NCI-H82 treated with DMSO at 0.1 percent for 48 hours (cell line): Measurements from ENCODE around the gene RNU1-4.
"Not testable (repeated sequence)": the region's sequence is repeated elsewhere in the genome, so short reads cannot be mapped to it uniquely, and the experiment has no call there.

Experiments used
- DNase-seq: peaks from one replicate; lab custom pipeline; 2025; ENCODE audit not compliant: unreplicated experiment; lab: John Stamatoyannopoulos, UW

RNU1-4 gene

DNA sequence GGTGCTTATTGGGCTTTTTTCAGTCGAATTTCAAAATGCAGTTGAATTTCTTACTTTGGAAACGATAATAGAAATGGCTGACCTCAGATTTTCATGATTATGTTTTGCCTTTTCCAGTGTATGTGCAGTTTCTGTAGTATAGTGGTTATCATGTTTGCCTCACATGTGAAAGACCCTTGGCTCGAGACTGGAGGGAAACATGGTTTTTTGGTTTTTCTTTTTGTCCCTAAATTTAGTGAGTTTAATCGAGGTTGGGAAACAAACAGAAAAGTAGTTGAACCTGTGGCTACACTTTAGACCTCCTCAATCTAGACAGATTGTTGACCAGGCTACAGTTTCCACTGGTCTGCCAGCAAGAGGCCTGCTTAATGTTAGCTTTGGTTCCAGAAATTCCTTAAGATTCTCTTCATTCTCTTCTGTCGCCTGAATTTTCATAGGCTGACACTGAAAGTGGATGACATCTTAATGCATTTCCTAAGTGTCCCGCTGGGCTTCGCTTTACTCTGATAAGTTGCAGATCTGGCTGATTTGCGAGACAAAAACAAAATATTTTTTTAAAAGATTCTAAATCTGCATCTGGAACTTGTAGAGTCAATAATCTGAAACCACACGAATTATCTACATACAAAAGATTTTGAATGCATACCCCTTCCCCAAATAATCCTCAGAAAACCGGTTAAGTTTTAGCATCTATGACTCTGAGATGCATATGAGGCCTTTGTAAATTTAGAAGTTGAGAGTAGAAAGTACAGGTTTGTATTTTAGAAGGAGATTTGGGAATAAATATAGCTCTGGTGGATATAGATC is 14.7 kb upstream of the RNU1-4 start:
- not testable (repeated sequence) for DNase-seq

DNA sequence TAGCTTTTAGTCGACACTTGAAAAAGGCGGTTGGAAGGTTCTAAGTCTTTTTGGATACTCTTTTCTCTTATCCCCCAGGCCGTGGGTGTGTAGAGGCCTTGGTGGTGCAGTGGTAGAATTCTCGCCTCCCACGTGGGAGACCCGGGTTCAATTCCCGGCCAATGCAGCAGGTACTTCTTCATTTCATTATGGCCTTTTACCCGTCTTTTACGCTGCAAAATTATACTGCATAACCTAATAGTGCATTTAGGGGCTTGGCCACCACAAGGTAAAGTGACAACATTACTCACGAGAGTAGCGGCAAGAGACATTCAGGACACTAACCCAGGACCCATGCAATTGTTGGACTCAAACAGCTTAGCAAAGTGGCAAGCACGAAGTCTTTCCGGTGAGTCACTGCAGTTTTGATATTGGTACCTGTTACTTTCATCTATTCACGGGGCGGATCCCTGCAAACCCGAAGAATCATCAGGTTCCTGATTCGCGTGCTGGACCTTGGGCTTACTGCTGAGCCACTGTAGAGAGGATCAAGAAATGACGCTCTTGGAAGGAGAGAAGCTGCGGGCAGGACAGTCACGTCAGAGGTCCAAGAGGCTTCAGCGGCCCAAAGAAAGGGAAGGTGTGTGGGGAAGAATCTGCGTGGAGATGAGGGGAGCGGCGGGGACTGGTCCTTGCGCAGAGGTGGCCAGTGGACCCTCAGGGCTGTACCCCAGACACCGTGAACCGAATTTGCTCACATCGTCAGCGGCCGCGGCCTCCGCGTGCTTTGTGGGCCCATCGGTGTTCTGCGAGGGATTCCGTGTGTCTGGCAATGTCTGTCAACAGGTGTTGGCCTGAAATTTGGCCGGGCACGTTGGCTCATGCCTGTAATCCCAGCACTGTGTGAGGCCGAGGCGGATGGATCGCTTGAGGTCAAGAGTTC is 12.9 kb upstream of the RNU1-4 start:
- DNase-seq: no peak

DNA sequence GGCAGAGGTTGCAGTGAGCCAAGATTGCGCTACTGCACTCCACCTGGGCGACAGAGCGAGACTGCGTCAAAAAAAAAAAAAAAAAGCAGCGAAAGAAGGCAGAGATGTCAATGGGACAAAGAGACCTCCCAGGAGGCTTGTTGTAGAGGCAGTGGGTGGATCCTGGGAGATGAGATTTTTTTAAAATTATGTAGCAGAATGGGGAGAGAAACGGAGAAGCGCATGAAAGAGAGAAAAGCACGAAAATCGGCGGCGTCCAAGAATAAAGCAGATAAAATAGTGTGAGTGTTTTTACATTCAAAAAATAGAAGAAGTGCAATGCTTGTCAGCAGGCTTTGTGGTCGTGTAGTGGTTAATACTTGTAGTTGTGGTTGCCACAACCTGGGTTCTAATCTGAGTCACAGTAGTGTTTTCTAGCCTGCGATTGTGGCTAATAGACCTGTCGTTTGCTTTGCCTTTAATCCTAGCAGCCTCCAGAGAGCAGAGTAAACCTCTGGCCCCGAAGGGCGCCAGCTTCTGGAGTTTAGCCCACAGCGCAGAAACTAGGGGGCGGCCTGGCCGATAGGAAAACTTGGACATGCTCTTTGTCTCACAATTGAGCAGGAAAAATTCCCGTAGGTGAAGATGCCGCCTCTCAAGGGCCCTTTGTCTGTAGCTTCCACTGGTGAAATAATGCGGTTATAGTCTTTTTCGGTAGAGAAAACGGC is 11.9 kb upstream of the RNU1-4 start:
- not testable (repeated sequence) for DNase-seq

DNA sequence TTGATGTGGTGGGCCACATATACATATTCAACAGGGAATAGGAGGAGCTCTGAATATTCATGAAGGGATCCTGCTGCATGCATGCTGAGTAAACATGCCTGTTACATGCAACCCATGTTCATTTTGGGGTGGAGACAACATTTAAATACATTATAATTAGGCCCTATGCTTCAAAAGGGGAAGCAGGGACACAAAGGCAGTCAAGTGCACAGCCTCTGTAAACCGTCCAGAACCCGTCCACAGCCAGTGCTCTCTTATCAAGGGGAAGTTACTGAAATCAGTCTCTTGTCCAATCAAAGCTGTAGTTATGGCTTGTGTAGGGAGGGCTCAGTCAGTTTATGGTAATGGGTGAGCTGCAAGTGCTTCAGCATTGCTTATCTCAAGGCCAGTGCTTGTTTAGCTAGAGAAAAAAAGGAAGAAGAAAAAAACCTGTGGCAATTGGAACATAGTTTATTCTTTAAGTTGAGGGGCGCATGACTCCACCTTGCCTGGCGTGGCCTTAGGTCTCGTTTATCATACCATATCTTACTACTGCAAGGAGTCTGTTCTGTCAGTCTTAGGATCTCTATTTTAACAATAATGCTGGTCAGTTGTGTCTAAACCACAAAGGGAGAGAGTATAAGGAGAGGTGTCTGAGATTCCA is 7.9 kb upstream of the RNU1-4 start:
- DNase-seq: not testable (repeated sequence)

DNA sequence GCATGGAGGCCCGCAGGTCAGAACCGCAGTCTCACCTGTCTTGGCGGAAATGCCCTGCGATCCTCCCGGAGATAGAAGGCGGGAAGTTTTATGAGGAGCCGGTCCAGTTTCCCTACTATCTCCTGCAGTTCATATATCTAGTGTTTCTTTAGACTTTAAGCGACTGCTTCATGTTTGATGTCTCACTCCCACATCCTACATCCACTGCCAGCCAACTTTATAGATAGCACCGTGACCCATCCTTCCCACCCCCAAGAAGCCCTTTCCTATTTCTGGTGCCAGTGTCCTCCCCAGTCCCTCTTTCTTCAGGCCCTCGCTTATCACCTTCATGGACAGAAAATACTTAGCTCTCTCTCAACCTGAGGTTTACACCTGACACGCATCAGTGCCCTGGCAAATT is 914 bp downstream of the RNU1-4 start:
- not testable (repeated sequence) for DNase-seq

DNA sequence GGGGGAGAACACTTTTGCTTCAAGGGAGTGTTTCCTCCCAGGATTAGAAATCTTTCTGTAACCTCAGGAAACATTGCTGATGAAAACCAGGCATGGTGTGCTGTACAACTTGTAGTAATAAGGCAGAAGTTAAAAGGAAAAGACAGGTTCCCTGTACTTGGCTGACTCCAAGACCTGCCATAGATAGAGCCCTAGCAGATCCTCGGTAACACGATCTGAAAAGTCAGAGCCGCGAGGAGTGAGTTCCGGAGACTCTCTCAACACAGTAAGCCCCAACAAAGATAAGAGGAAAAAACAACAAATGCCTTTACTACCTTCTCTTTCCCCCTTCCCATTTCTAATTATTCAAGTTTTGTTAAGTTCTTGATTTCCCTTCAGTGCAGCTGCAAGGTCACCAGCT is 7.3 kb downstream of the RNU1-4 start:
- DNase-seq: not testable (repeated sequence)

DNA sequence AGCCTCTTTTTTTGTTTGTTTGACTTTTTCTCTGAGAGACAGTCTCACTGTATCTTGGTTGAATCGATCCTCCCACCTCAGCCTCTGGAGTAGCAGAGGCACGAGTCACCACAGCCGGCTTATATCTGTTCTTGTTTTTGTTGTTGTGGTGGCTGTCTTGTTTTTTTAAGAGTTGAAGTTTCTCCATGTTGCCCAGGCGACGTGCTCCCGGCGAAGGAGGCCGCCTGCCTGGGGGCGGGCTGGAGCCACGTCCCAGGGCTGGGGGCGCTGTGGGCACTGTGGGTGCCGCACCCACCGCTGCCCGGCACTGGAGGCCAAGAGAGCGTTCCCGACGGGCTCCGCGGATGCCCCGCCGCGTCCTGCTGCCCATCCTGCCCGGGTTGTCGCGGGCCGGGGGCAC is 8.4 kb downstream of the RNU1-4 start:
- DNase-seq: not testable (repeated sequence)

DNA sequence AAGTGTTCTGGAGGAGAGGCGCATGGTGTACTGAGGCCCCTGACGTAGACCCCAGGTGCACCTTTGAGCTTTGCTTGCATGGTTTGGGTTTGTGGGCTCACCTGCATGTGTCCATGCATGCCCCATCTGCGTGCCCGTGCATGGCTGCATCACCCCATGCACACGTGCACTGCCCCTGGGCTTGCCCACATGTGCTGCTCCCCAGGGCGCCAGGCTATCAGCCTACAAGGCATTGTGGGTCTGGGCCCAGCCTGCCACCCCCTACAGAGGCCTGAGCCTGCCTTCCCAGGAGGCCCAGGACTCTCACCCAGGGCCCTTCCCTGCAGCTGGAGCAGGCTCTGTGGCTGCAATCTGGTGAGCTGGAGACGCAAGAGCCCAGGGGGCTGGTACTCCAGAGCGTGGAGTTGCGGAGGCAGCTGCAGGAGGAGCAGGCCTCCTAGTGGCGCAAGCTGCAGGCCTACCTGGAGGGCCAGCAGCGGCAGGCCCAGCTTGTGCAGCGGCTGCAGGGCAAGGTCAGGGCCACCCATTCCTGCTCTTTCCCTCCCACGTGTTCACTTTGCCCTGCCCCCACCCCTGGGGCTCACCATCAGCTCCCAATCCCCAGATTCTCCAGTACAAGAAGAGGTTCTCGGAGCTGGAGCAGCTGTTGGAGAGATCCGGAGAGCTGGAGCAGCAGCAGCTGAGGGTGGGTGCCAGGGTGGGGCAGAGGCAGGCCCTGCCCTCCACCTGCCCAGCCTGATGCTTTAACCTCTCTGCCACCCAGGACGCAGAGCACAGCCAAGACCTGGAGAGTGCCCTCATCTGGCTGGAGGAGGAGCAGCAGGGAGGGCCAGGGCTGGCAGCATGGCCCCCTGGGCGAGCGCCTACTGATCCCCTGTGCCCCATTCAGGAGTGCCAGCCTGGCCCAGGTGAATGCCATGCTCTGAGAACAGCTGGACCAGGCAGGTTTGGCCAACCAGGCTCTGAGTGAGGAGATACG is 9.9 kb downstream of the RNU1-4 start:
- DNase-seq: not testable (repeated sequence)

DNA sequence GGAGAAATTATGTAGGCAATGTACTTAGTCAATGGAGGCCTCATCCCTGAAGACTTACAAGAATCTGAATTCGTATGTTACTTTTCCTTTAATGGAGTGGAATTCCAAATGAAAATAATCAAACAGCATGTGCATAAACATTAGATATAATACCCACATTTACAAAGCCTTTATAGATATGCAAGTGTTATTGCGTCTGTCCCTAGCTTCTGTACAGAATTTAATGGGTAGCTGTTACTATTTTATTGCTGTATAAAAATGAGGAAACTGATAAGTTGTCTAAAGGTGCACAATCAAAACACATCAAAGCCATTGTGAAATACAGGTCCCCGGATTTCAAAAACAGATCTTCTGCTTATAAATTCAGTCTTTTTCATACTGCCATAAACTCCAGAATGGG is 12.5 kb downstream of the RNU1-4 start:
- not testable (repeated sequence) for DNase-seq

DNA sequence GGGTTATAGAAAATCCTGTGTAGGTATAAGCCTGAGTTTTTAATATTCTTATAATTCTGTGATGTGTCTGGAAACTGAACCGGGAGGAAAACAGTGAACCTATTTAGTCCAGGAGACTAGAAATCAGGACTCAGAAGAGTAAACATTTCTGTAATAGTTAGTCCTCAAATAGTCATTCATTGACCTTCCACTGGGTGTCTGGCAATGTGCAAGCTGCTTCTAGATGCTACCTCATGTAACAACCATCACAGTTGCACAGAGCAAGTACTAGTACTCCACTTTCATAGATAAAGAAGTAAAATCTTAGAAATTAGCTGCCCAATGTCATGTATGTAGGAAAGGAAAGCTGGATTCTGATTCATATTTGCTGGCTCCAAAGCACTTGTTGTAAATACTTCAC is 15.1 kb downstream of the RNU1-4 start:
- not testable (repeated sequence) for DNase-seq

DNA sequence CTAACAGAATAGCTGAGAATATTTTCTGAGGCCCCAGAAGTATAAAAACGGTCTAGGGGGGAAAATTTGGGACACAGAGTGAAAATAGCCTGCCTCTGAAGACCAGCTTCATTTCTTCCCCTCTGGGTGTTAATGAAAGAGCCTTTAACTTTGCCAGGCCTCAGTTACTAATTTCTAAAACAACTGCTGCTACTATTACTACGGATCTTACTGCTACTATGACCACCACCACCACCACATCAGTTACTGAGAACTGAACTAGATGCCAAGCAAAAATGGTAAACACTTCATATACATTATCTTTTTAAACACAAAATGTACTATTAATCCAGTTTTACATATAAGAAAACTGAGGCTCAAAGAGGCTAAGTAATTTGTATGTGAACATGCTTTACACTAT is 15.6 kb downstream of the RNU1-4 start:
- DNase-seq: not testable (repeated sequence)

DNA sequence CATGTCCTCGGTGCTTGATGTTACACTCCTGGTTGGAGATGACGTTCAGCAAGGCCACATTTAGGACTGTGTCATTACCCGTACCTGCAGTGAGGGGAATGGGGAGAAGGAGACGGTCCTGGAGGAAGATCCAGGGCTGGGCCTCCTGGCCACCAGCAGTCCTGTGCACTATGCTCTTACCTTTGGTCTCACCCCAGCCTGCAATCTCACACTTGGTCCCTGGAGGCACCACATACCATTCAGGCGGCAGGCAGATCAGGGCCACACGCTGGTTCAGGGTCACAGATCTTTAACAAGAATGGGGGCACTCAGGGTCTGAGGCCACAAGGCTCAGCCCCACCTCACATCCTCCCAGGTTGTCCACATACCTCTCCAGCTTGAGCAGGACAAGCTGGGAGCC is 17.3 kb downstream of the RNU1-4 start:
- DNase-seq: not testable (repeated sequence)

DNA sequence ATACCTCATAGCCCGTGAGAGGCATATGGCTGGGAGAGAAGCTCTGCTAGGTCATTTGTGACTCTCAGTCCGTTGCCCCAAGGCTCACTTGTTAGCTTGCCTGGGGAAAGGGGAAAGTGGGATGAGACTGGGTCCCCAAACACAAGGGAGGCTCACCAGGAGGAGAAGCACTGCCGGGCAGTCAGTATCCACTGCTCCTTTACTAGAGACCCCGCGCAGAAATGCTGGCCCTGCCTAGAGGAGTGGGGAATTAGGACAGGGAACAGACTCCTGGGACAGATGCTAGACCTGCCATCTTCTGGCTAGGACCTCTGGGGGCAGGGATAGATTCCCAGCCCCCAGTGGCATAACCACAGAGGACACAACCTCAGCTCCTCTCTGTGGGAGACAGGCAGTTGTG is 17.7 kb downstream of the RNU1-4 start:
- DNase-seq: not testable (repeated sequence)

DNA sequence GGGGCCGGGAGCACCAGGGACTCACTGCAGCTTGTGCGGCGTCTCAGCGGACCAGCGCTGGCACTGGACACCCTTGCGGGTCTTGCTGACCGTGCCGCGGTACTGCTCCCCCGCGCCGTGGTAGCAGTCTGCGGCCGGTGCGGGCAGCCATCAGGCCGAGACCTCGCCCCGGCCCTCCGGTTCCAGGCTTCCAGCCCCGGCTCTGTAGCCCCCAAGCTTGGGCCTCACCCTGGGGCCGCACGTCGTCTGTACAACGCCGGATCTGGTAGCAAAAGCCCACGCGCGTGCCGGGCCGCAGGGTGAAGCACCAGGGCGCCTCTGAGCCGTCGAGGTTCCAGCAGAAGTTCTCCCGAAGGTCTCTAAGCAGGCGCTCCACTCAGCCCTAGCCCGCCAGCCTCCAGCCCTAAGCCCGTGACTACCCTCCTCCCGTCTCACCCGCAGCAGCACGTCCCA is 18.8 kb downstream of the RNU1-4 start:
- DNase-seq: not testable (repeated sequence)

DNA sequence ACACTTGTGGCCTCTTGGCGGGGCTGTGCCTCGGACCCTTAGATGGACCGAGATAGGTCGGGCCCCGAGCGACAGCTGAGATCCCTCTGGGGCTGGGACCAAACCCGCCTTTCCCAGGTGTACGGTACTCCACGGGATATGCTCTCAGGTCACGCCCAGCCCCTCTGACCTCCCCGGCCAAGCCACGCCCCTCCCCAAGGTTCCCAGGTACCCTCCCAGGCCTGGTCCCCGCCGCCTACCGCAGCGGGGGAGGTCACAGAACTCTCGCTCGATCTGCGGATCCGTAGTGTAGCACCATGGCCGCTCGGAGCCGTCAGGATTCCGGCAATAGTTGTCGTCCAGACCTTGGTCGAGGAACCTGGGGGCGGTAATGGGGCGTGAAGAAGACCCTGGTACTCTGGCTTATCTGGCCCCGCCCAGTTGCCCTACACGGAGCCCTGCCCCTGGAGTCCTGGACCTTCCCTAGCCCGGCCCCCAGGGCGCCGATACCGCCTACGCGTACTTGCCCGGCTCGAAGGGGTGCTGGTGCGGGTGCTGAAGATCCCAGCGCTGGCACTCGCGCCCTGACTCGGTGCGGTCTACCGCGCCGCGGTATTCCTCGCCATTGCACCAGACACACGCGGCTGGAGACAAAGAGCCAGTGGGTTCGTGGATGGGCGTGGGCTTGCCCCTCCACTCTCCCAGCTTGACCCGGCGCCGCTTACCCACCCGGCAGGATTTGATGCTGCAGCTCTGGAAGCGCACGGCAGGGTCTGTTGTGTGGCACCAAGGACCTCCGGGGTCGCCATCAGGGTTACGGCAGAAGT is 19.5 kb downstream of the RNU1-4 start:
- DNase-seq: not testable (repeated sequence)

DNA sequence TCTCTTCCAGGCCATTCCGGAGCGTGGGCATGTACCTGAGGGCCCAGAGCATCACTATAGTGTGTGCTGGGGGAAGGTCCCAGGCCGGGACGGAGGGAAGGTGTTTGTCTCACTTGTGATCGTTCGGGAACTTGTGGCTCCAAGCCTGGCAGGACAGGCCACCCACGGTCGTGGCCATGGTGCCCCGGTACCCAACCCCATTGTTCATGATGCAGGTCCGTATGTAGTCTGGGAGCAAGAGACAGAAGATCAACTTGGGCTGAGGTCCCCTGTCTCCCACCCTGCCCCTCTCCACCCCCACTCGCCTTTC is 20.1 kb downstream of the RNU1-4 start:
- DNase-seq: not testable (repeated sequence)

DNA sequence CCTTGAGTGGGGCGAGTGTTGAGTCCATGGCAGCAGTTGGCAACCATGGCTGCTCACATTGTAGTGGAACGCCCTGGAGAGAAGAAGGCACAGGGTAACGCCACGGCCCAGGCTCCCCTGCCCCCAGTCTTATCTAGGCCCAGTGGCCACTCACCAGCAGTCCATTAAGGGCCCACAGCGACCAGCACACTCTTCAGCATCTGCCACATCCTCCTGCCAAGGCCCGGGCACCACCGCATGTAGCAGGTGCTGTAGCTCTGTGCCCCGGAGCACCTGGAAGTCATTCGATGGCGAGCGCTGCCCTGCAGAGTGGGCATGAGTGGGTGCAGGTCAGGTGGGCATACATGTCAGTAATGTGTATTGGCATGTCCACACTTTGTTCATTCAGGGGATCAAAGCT is 20.5 kb downstream of the RNU1-4 start:
- DNase-seq: not testable (repeated sequence)

DNA sequence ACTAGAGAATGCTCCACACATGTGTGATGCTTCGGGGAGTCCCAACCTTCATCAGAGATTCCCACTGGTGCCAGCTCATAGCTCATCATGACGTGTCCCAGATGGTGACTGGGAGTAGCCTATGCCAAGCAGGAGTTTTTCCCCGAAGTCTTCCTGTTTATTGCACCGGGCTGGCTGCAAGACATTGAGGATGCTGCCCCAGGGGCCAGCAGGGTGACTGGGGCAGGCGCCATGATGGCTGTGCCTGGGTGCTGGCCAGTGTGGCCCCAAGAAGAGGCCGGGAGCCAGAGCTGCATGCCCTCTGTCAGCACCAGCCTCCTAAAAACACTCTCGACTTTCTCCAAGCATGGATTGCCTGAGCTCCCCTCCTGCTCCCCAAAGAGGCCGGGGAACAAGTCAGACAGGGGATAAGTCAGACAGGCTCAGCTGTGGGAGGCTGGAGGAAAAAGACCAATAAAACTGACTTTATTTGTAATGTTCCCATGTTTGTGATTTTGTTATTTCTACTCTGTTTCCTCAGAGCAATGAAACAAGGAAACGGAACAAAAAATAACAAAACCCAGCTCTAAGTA is 24.0 kb downstream of the RNU1-4 start:
- DNase-seq: not testable (repeated sequence)
